Measurements from ENCODE around the gene GPRC5A.

GPRC5A gene

DNA sequence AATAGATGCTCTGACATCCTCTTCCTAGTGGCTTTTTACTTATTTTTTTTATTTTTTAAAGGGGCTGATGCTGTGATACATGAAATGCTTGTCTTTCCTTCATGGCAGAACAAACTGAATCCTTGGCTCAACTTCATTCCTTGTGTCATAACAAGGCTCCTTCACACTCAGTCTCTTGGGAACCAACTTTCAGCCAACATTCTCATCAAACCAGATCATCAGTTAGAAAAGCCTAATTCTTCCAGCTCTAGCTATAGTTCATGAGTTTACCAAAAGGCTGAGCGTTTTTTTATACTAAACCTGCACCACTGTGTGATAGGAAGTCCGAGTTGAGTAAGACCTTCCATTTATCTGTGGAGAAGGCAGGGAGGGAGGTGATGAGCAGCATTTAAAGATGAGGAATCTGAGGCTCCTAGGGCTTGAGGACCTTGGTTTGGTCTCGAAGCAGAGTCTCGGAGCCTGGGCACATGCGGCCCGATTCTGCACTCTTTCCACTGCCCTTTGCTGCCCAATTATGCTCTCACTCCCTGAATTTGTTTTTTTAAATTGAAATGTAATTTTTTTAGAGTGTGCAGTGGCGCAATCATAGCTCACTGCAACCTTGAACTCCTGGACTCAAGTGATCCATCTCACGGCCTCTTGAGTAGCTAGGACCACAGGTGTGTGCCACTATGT is 52.4 kb downstream of the GPRC5A start:
- no peak for DNase-seq

DNA sequence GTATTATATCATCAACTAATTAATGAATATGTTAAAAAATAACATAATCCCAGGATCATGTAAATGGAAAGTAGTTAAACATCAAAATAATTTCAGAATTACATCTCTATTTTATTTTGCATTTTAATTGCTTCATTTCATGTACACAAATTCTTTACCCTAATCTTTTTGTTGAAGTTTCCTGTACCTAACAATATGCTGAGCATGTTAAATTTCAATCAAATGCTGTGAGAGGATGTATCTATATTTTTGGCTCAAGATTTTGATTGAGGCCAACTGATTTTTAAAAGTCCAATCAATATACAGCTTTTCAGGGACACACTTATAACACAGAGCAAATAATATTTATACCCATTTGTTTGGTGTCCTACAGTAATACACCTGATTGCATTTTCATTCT is 54.2 kb downstream of the GPRC5A start:
- DNase-seq: no peak

- no peak for DNase-seq
These were observed 55.5 kb downstream of the GPRC5A start for GRCh38 chr12:12946686-12947355.

- no peak for DNase-seq
These were observed 56.5 kb downstream of the GPRC5A start for GRCh38 chr12:12947902-12948301.

DNA sequence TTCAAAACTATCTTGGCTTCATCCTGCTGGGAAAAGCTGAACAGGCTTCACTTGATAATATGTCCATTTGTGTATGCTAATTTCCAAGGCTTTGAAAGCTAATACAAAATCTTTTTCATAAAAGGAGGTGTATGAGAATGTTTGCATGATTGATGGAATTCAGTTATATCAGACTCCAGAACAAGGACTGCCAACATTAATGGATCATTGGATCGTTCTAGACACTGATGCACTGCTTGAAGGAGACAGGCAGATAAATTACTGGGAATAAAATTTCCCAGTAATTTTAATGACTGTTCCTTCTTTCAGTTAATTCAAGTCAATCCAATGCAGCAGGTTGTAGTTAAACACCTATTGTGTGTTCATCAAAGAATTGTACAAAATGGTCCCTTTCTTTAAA is 60.1 kb downstream of the GPRC5A start:
- DNase-seq: no peak

DNA sequence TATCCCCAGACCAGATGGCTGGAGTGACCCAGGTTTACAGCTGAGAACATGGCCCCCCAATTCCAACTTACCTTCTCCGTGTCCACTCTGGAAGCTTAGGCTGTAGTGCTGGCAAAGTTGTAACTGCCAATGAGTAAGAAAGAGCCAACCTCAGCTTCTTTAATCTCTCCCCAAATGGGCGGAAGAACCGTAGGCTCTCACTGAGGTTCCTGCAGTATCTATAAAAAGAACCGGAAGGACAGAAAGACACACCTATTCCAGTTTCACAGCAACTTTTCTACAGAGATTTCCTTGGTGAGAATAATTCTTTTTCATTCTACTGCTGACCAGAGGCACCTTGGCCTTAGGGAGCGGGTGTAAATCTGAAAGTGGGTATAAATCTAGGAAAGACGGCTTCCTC is 60.7 kb downstream of the GPRC5A start, which contains the start of gene GPRC5D:
Gene GPRC5D, minus strand, starts transcription at position 135 of the 400 bp plus-strand sequence. CDS start 1,786 bp downstream, outside the sequence.
- DNase-seq: no peak

GRCh38 chr12:12954356-12954755 is 63.0 kb downstream of the GPRC5A start:
- DNase-seq: no peak

- DNase-seq: no peak
These were observed 63.7 kb downstream of the GPRC5A start for GRCh38 chr12:12954878-12955625.

GRCh38 chr12:12958886-12959285 is 67.5 kb downstream of the GPRC5A start:
- DNase-seq: no peak

GRCh38 chr12:12960639-12961209 is 69.4 kb downstream of the GPRC5A start:
- no peak for DNase-seq

DNA sequence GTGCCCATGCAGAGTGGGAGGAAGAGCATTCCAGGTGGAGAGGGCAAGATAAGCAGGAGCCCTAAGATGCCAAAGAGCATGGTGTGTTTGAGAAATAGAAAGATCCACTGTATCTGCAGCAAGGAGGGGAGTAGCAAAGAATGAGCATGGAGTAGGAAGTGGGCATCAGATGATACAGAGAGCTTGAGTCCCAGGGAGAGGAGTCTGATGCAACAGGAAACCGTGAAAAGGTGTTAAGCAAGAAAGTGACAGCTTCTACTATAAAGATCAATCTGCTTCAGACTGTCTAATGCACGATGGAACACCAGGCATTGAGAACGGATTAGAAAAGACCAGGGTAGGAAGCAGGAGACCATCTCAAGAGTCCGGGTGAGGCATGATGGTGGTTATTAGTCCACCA is 72.9 kb downstream of the GPRC5A start:
- no peak for DNase-seq

GRCh38 chr12:12965836-12966235 is 74.5 kb downstream of the GPRC5A start:
- no peak for DNase-seq
